Endothelial cell of umbilical vein (primary cell): Measurements from ENCODE around the gene ECPAS.

Experiments
- CTCF ChIP-seq, 2 donors: IDR thresholded peaks; 1 replicate in 1 of 2; 2 replicates in 1 of 2; pipeline ENCODE4 v1.5.1; 2011; ENCODE audit warnings: low read length in 2 of 2, mild to moderate bottlenecking in 2 of 2, moderate library complexity in 2 of 2, control low read depth in 1 of 2, inconsistent platforms in 1 of 2, low read depth in 1 of 2; ENCODE audit not compliant: insufficient read depth in 1 of 2; ENCODE audit errors: extremely low read depth in 1 of 2
- EZH2 ChIP-seq: IDR thresholded peaks from 2 replicates; pipeline ENCODE4 v1.6.1; 2012; ENCODE audit warnings: borderline replicate concordance, low read depth, mild to moderate bottlenecking, moderate library complexity, low read length, inconsistent platforms; ENCODE audit not compliant: severe bottlenecking
- FOS ChIP-seq: IDR thresholded peaks from 2 replicates; pipeline ENCODE4 v1.6.1; 2011; ENCODE audit warnings: mild to moderate bottlenecking, low read length, moderate library complexity, borderline replicate concordance; ENCODE audit not compliant: insufficient read depth
- MAX ChIP-seq: IDR thresholded peaks from 2 replicates; pipeline ENCODE4 v1.6.1; 2011; ENCODE audit not compliant: insufficient read depth, insufficient read length
- POLR2A ChIP-seq: IDR thresholded peaks from 2 replicates; pipeline ENCODE4 v1.6.1; 2012; ENCODE audit warnings: low read depth, mild to moderate bottlenecking, control low read depth, low read length

GRCh38 chr9:111405701-111406100 lies 78.5 kb downstream of the ECPAS start:
- TF ChIP-seq POLR2A (no peak), EZH2 (no peak), FOS (no peak), CTCF (IDR thresholded peaks at IDR 0.05; ENCODE audit: extremely low read depth in 1 of 2, insufficient read depth in 1 of 2, low read depth in 1 of 2, low read length in 2 of 2) (no peak), MAX (no peak)
